Measurements from ENCODE around the gene FBXL7. TPM values are rescaled to one million over a fixed set of nuclear protein-coding genes. Genes with fewer than 3 reads are reported as not detected.

The FBXL7 gene
- total and polyA plus RNA-seq, 2 of the 8 experiments (the other 6 are each of a cell fraction or from before 2014, with no cell fraction given) = 17.7 to 17.8 TPM

GRCh38 chr5:15948190-15948589 lies 448.2 kb downstream of the FBXL7 start:
- Histone ChIP-seq H3K79me2 (ENCODE audit: control insufficient read depth in 1 of 2, insufficient read depth in 2 of 2, low read length in 2 of 2) (no peaks in the 10 kb centered on the region), H3K9ac (replicated peaks in 1 of 4; ENCODE audit: extremely low read depth in 1 of 4, low read depth in 3 of 4, low read length in 3 of 4) (no peak overlapping the region), H3K18ac (ENCODE audit: extremely low read depth, low read length) (no peak overlapping the region), H3K36me3 (ENCODE audit: control insufficient read depth in 2 of 4, insufficient read depth in 4 of 4, low read length in 3 of 4) (no peaks in the 10 kb centered on the region), H3K4ac (replicated peaks; ENCODE audit: insufficient read length, low read depth, low read length) (no peak overlapping the region), H4K91ac (replicated peaks; ENCODE audit: insufficient read length, low read length) (no peak overlapping the region), H3K4me2 (ENCODE audit: insufficient read depth in 1 of 2, low read depth in 2 of 2, low read length in 2 of 2) (no peak overlapping the region), H2AFZ (ENCODE audit: low read length) (no peak overlapping the region), H3K27me3 (replicated peaks in 1 of 4; ENCODE audit: control insufficient read depth in 3 of 4, extremely low read depth in 1 of 4, insufficient read depth in 3 of 4, low read length in 3 of 4) (no peaks in the 10 kb centered on the region), H3K9me3 (ENCODE audit: insufficient read depth in 2 of 2, low read depth in 1 of 2, low read length in 1 of 2) (no peaks in the 10 kb centered on the region), H2AK5ac (ENCODE audit: low read depth, low read length) (no peak overlapping the region), H3K27ac (ENCODE audit: low read depth, low read length) (no peak overlapping the region), H3K56ac (replicated peaks; ENCODE audit: insufficient read length, low read depth, low read length) (no peak overlapping the region), H2BK12ac (ENCODE audit: low read depth, low read length) (no peak overlapping the region), H4K8ac (ENCODE audit: extremely low read depth, insufficient read depth, low read length) (no peak overlapping the region), H3K79me1 (ENCODE audit: low read depth, low read length) (no peaks in the 10 kb centered on the region), H4K20me1 (replicated peaks in 1 of 2; ENCODE audit: control insufficient read depth in 1 of 2, insufficient read depth in 2 of 2, low read length in 2 of 2) (no peaks in the 10 kb centered on the region), H3K23ac (ENCODE audit: insufficient read length) (no peak overlapping the region), H2BK120ac (replicated peaks; ENCODE audit: low read depth, low read length) (no peak overlapping the region), H4K5ac (ENCODE audit: insufficient read length, low read depth, low read length) (no peak overlapping the region), H3K4me1 (replicated peaks in 1 of 4; ENCODE audit: control insufficient read depth in 3 of 4, insufficient read depth in 4 of 4, low read length in 3 of 4) (no peaks in the 10 kb centered on the region), H3K4me3 (ENCODE audit: extremely low read depth in 1 of 4, insufficient read depth in 2 of 4, low read depth in 3 of 4, low read length in 4 of 4) (no peak overlapping the region), H3K14ac (ENCODE audit: insufficient read length) (no peak overlapping the region), H2BK15ac (ENCODE audit: low read length) (no peak overlapping the region), H2BK5ac (ENCODE audit: low read depth, low read length) (no peak overlapping the region), H2BK20ac (ENCODE audit: low read length) (no peak overlapping the region), H3K23me2 (ENCODE audit: low read depth, low read length) (no peaks in the 10 kb centered on the region; the same call in 1 of the 2 replicates)
- ChIA-PET POLR2A (ENCODE audit: partially characterized antibody) (no interaction called here), CTCF (ENCODE audit: partially characterized antibody) (no interaction called here)
- 87% methylated on average over 3 of the region's 3 CpGs; no CpG with 5 or more reads in 1 of the 2 experiments for WGBS, 2 experiments (ENCODE audit: extremely low coverage in 1 of 2, insufficient coverage in 1 of 2, insufficient read length in 1 of 2, insufficient replicate concordance in 2 of 2, low coverage in 1 of 2, low lambda C conversion rate in 2 of 2, missing lambda C conversion rate in 1 of 2)
- no peak for TF ChIP-seq GABPA (IDR thresholded peaks at IDR 0.05; ENCODE audit: borderline replicate concordance, insufficient read depth, low read length)
- TF ChIP-seq BACH1 (IDR thresholded peaks at IDR 0.05; ENCODE audit: low read length) = no peak
- peak; percentile 13 to 22; a peak in 3 of 4 replicates for TF ChIP-seq RAD21 (IDR thresholded peaks at IDR 0.05 in 1 of 2, conservative IDR thresholded peaks at IDR 0.05 in 1 of 2; ENCODE audit: low read depth in 2 of 2, low read length in 2 of 2)
- no peak for TF ChIP-seq EGR1 (IDR thresholded peaks at IDR 0.05; ENCODE audit: borderline replicate concordance, low read depth, low read length)
- TF ChIP-seq NRF1 (IDR thresholded peaks at IDR 0.05; ENCODE audit: low read depth, low read length) = no peak
- DNase-seq (ENCODE audit: low read depth in 1 of 2, low spot score in 2 of 2) (no peak), FAIRE-seq (no peak)

Data from H1 (cell line).